B cell (primary cell): ENCODE data around the gene CNOT1. TPM values are rescaled to one million over a fixed set of nuclear protein-coding genes. Genes with fewer than 3 reads are reported as not detected.

Source experiments
- ATAC-seq: fragments of 200-7000 bp; cut with Tn5 transposase; one replicate; pipeline ENCODE4 v1.10.0; 2021; ENCODE audit warnings: low read depth, mild to moderate bottlenecking, moderate number of reproducible peaks, moderate library complexity
- CTCF ChIA-PET: fragments of 350-600 bp; sonication (Branson Sonifier 250); formaldehyde crosslinking; loops from one replicate; lab custom pipeline; 2021; ENCODE audit warnings: antibody characterized with exemption, inconsistent platforms; lab: Charles Lee
- POLR2A ChIA-PET: fragments of 350-600 bp; sonication (Branson Sonifier 250); formaldehyde crosslinking; loops from one replicate; lab custom pipeline; 2021; ENCODE audit warnings: antibody characterized with exemption; lab: Charles Lee
- DNase-seq: peaks from one replicate; pipeline ENCODE4 v3.0.0; 2013
- H2AFZ ChIP-seq: 2 replicates; pipeline ENCODE4 v1.6.1; 2012; ENCODE audit warnings: mild to moderate bottlenecking, low read depth, low read length; ENCODE audit not compliant: insufficient read depth, poor library complexity, severe bottlenecking
- H3K27ac ChIP-seq, 2 donors: 1 replicate in 1 of 2; 2 replicates in 1 of 2; pipeline ENCODE4 v1.5.1; 2012 to 2013; ENCODE audit warnings: low read length in 2 of 2, mild to moderate bottlenecking in 2 of 2, moderate library complexity in 1 of 2
- H3K27me3 ChIP-seq, 4 experiments: fragments of 200-600 bp in 1 of 4; sonication (generic) in 1 of 4; replicated peaks in 1 of 4; 1 replicate in 2 of 4; 2 replicates in 2 of 4; pipeline versions ENCODE4 v1.6.1 to v1.7.0; 2013 to 2016; ENCODE audit warnings: low read length in 3 of 4, mild to moderate bottlenecking in 2 of 4, mixed read lengths in 1 of 4, moderate library complexity in 1 of 4; ENCODE audit not compliant: insufficient read depth in 4 of 4, control insufficient read depth in 3 of 4; ENCODE audit errors: control extremely low read depth in 1 of 4
- H3K36me3 ChIP-seq, 2 experiments: replicated peaks in 1 of 2; 1 replicate in 1 of 2; 2 replicates in 1 of 2; pipeline versions ENCODE4 v1.6.1 to v1.7.1; 2013; ENCODE audit warnings: low read length in 1 of 2; ENCODE audit not compliant: insufficient read depth in 2 of 2, control insufficient read depth in 1 of 2; ENCODE audit errors: control extremely low read depth in 1 of 2, extremely low read depth in 1 of 2
- H3K4me1 ChIP-seq, 2 donors: fragments of 200-600 bp in 1 of 2; sonication (generic) in 1 of 2; 1 replicate in 1 of 2; 2 replicates in 1 of 2; pipeline versions ENCODE4 v1.5.1 to v1.6.1; 2013 to 2017; ENCODE audit warnings: low read length in 2 of 2; ENCODE audit not compliant: control insufficient read depth in 2 of 2, insufficient read depth in 2 of 2
- H3K4me2 ChIP-seq: replicated peaks from 2 replicates; pipeline ENCODE3; 2012; ENCODE audit warnings: mild to moderate bottlenecking, low read depth, low read length; ENCODE audit not compliant: poor library complexity, severe bottlenecking
- H3K4me3 ChIP-seq, 5 experiments: fragments of 200-600 bp in 1 of 5; sonication (generic) in 1 of 5; 1 replicate in 3 of 5; 2 replicates in 2 of 5; pipeline versions ENCODE4 v1.5.1 to v1.7.0; 2011 to 2016; ENCODE audit warnings: low read length in 4 of 5, mild to moderate bottlenecking in 4 of 5, low read depth in 2 of 5, control low read depth in 1 of 5, moderate library complexity in 1 of 5; ENCODE audit not compliant: insufficient read depth in 1 of 5; ENCODE audit errors: control extremely low read depth in 1 of 5, extremely low read depth in 1 of 5
- H3K79me2 ChIP-seq: fragments of 200-600 bp; sonication (generic); one replicate; pipeline ENCODE4 v1.6.0; 2016; ENCODE audit warnings: low read length; ENCODE audit not compliant: control insufficient read depth, insufficient read depth
- H3K9ac ChIP-seq: fragments of 200-600 bp; sonication (generic); 2 replicates; pipeline ENCODE4 v1.6.1; 2017; ENCODE audit warnings: mild to moderate bottlenecking, low read length, moderate library complexity
- H3K9me3 ChIP-seq, 3 donors: one replicate each; pipeline versions ENCODE4 v1.6.1 to v1.7.1; 2013; ENCODE audit warnings: low read length in 2 of 3; ENCODE audit not compliant: control insufficient read depth in 2 of 3, insufficient read depth in 1 of 3; ENCODE audit errors: control extremely low read depth in 1 of 3
- H4K20me1 ChIP-seq: 2 replicates; pipeline ENCODE4 v1.6.0; 2012; ENCODE audit warnings: mild to moderate bottlenecking, low read length; ENCODE audit not compliant: insufficient read depth, control insufficient read depth, poor library complexity, severe bottlenecking
- H3K27ac Mint-ChIP-seq: one replicate; pipeline ENCODE4 v1.8.0; 2021; ENCODE audit warnings: mixed read lengths
- H3K27me3 Mint-ChIP-seq: one replicate; pipeline ENCODE4 v1.8.0; 2021; ENCODE audit warnings: mixed read lengths
- H3K4me1 Mint-ChIP-seq: one replicate; pipeline ENCODE4 v1.8.0; 2021; ENCODE audit warnings: mixed read lengths
- H3K4me3 Mint-ChIP-seq: one replicate; pipeline ENCODE4 v1.8.0; 2021; ENCODE audit warnings: mixed read lengths
- H3K9me3 Mint-ChIP-seq: one replicate; pipeline ENCODE4 v1.8.0; 2022; ENCODE audit warnings: mixed read lengths; ENCODE audit not compliant: insufficient read depth
- EZH2 ChIP-seq: IDR thresholded peaks from 2 replicates; pipeline ENCODE4 v1.6.1; 2012; ENCODE audit warnings: borderline replicate concordance, low read depth, mild to moderate bottlenecking, moderate library complexity, low read length; ENCODE audit not compliant: insufficient read depth, poor library complexity, severe bottlenecking
- WGBS: methylation state at CpG from one replicate; pipeline ENCODE4 v1.1.5; 2013; ENCODE audit warnings: missing lambda C conversion rate; ENCODE audit not compliant: insufficient coverage; 5-methylcytosine and 5-hydroxymethylcytosine counted together
- intact Hi-C: fragments of 100-400 bp; cut with micrococcal nuclease; formaldehyde crosslinking; loops from one replicate; pipeline ENCODE4 v1.10.0; 2022
- polyA plus RNA-seq: library from polyadenylated mRNA; depleted of rRNA; stranded (reverse); fragments of >200 nt; gene quantifications from 2 replicates; pipeline ENCODE4 v1.2.3, GENCODE V29; 2012
- total RNA-seq, 2 donors: library from RNA; stranded (reverse); fragments of 120-200 nt in 1 of 2; gene quantifications; 1 replicate in 1 of 2; 2 replicates in 1 of 2; pipeline versions ENCODE4 v1.2.3 to v1.2.4, GENCODE V29; 2013 to 2022
- TF ChIP-seq, protein P1 (sequence below): fragments of 200-600 bp; IDR thresholded peaks from one replicate; pipeline ENCODE4 v1.8.0; 2022; ENCODE audit warnings: antibody characterized with exemption, mild to moderate bottlenecking

Gene CNOT1
- total and polyA plus RNA-seq, 2 donors (not counting 1 experiment from before 2014, with no cell fraction given) = 211 to 268 TPM

- Histone ChIP-seq H3K9ac (no peak overlapping the region), H3K4me3 (no peak overlapping the region), H3K79me2 (peaks cover 44% of the 10 kb centered on the region), H2AFZ (no peak overlapping the region), H3K36me3 (peaks cover 23 to 86% of the 10 kb centered on the region in 2 experiments), H3K9me3 (no peaks in the 10 kb centered on the region), H3K27ac (no peak overlapping the region), H3K27me3 (no peaks in the 10 kb centered on the region), H4K20me1 (peaks cover 36% of the 10 kb centered on the region), H3K4me1 (no peaks in the 10 kb centered on the region), H3K4me2 (no peak overlapping the region)
- no peak overlapping the region for H3K27ac Mint-ChIP-seq
- no peaks in the 10 kb centered on the region for H3K9me3 Mint-ChIP-seq
- no peak for TF ChIP-seq EZH2
- TF ChIP-seq, protein P1, sequence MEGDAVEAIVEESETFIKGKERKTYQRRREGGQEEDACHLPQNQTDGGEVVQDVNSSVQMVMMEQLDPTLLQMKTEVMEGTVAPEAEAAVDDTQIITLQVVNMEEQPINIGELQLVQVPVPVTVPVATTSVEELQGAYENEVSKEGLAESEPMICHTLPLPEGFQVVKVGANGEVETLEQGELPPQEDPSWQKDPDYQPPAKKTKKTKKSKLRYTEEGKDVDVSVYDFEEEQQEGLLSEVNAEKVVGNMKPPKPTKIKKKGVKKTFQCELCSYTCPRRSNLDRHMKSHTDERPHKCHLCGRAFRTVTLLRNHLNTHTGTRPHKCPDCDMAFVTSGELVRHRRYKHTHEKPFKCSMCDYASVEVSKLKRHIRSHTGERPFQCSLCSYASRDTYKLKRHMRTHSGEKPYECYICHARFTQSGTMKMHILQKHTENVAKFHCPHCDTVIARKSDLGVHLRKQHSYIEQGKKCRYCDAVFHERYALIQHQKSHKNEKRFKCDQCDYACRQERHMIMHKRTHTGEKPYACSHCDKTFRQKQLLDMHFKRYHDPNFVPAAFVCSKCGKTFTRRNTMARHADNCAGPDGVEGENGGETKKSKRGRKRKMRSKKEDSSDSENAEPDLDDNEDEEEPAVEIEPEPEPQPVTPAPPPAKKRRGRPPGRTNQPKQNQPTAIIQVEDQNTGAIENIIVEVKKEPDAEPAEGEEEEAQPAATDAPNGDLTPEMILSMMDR = no peak
- ChIA-PET CTCF (no interaction called here), POLR2A (no interaction called here)
- H3K4me1 Mint-ChIP-seq = no peaks in the 10 kb centered on the region
- intact Hi-C loops = loop anchor here (5.0 kb wide), 1 partner anchor 38 kb away; no protein-coding TSS in a partner anchor
- no peak overlapping the region for H3K4me3 Mint-ChIP-seq
- 100% methylated on average over 3 of the region's 8 CpGs for WGBS
- DNase-seq = no peak
- H3K27me3 Mint-ChIP-seq = no peaks in the 10 kb centered on the region
- no peak for ATAC-seq
Measured at GRCh38 chr16:58584831-58585505, 44.7 kb downstream of the CNOT1 start.

DNA sequence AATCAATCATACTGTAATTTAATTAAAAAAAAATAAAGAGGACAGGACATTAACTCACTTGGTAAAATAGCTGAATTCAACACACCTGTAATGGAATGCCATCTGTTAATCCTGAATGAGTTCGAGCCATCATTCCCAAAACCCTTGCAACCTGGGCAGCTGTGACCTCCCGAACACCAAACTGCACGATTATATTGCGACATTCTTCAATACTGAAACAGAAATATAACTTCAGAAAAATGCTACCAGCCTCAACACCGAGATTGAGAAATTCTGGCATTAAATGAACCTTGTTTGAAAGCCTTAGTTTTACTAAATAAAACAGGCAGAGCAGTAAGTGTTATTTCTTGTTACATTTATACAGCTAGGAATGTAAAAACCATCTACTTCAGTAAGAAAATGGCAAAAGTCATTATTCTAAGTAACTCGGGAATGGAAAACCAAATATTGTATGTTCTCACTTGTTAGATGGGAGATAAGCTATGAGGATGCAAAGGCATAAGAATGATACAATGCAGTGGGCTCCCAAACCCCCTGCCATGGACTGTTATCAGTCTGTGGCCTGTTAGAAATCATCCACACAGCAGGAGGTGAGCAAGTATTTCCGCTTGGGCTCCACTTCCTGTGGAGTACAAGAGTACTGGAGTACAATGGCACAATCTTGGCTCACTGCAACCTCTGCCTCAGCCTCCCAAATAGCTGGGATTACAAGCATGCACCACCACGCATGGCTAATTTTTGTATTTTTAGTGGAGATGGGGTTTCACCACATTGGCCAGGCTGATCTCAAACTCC is 46.5 kb downstream of the CNOT1 start:
- ATAC-seq (no peak), DNase-seq (no peak)
- POLR2A ChIA-PET = no interaction called here
- H3K4me2 ChIP-seq = no peak overlapping the region
- no peak overlapping the region for H3K4me3 ChIP-seq
- intact Hi-C loops = loop anchor here (5.0 kb wide), 1 partner anchor 36 kb away; no protein-coding TSS in a partner anchor
- no peak overlapping the region for H3K27ac ChIP-seq
- CTCF ChIA-PET = no interaction called here
- 98% methylated on average over 4 of the region's 8 CpGs for WGBS
- Mint-ChIP-seq H3K27ac (no peak overlapping the region), H3K9me3 (no peaks in the 10 kb centered on the region), H3K27me3 (no peaks in the 10 kb centered on the region), H3K4me3 (no peak overlapping the region), H3K4me1 (no peaks in the 10 kb centered on the region)
- H3K27me3 ChIP-seq = no peaks in the 10 kb centered on the region
- peaks cover 19 to 88% of the 10 kb centered on the region in 2 experiments for H3K36me3 ChIP-seq
- H3K9ac ChIP-seq = no peak overlapping the region
- TF ChIP-seq, protein P1 = no peak
- TF ChIP-seq EZH2 = no peak
- H3K79me2 ChIP-seq = peaks cover 31% of the 10 kb centered on the region
- H3K4me1 ChIP-seq = no peaks in the 10 kb centered on the region
- no peak overlapping the region for H2AFZ ChIP-seq
- peaks cover 28% of the 10 kb centered on the region for H4K20me1 ChIP-seq
- H3K9me3 ChIP-seq = no peaks in the 10 kb centered on the region
